Fibroblast of the conjunctiva (primary cell): ENCODE measurements around the gene ABHD2.

Experiments used
- DNase-seq: peaks from one replicate; pipeline ENCODE4 v3.0.0-alpha.2; 2010; ENCODE audit warnings: low read depth

ABHD2 gene

GRCh38 chr15:89195836-89196235 lies 107.6 kb downstream of the ABHD2 start:
- DNase-seq, result peak; percentile 9

GRCh38 chr15:89196241-89196640 lies 108.0 kb downstream of the ABHD2 start:
- DNase-seq, result no peak

GRCh38 chr15:89196994-89197393 lies 108.7 kb downstream of the ABHD2 start:
- no peak for DNase-seq

- no peak for DNase-seq
Measured at GRCh38 chr15:89197503-89197971, 109.3 kb downstream of the ABHD2 start.

GRCh38 chr15:89198196-89198595 lies 109.9 kb downstream of the ABHD2 start:
- no peak for DNase-seq

GRCh38 chr15:89198934-89199333 lies 110.7 kb downstream of the ABHD2 start:
- no peak for DNase-seq

GRCh38 chr15:89199746-89200145 lies 111.5 kb downstream of the ABHD2 start:
- DNase-seq, result no peak

GRCh38 chr15:89200182-89200581 lies 111.9 kb downstream of the ABHD2 start:
- no peak for DNase-seq

- DNase-seq, result no peak
Measured at GRCh38 chr15:89201465-89202005, 113.3 kb downstream of the ABHD2 start.

- no peak for DNase-seq
Measured at GRCh38 chr15:89203705-89204273, 115.5 kb downstream of the ABHD2 start.

- DNase-seq, result no peak
Measured at GRCh38 chr15:89205991-89206585, 117.8 kb downstream of the ABHD2 start.

- peak; percentile 43 for DNase-seq
Measured at GRCh38 chr15:89206908-89207331, 118.7 kb downstream of the ABHD2 start.

GRCh38 chr15:89208256-89208655 lies 120.0 kb downstream of the ABHD2 start:
- no peak for DNase-seq

GRCh38 chr15:89209057-89209456 lies 120.8 kb downstream of the ABHD2 start:
- DNase-seq, result no peak

- DNase-seq, result no peak
Measured at GRCh38 chr15:89211678-89212170, 123.5 kb downstream of the ABHD2 start.

GRCh38 chr15:89215627-89216026 lies 127.4 kb downstream of the ABHD2 start:
- DNase-seq, result no peak

GRCh38 chr15:89217031-89217430 lies 128.8 kb downstream of the ABHD2 start:
- DNase-seq, result no peak

- DNase-seq, result no peak
Measured at GRCh38 chr15:89217686-89218376, 129.6 kb downstream of the ABHD2 start.

GRCh38 chr15:89218531-89218930 lies 130.3 kb downstream of the ABHD2 start:
- no peak for DNase-seq

- DNase-seq, result no peak
Measured at GRCh38 chr15:89221543-89221942, 133.3 kb downstream of the ABHD2 start, which contains the start of gene RLBP1. TSS of gene RLBP1 (minus strand) at chr15:89221579. CDS start at chr15:89218975, 2,604 bp downstream.

- DNase-seq, result no peak
Measured at GRCh38 chr15:89225588-89225987, 137.3 kb downstream of the ABHD2 start.

GRCh38 chr15:89226359-89227221 lies 138.3 kb downstream of the ABHD2 start:
- DNase-seq, result no peak
